Measurements from ENCODE around the gene MS4A14.

GRCh38 chr11:60367896-60368295, 28.4 kb upstream of the MS4A14 start:
- no peak for TF ChIP-seq POLR2A (IDR thresholded peaks at IDR 0.05; ENCODE audit: low read depth, low read length)
- no peak for TF ChIP-seq CTCF (conservative IDR thresholded peaks at IDR 0.05; ENCODE audit: low read depth, low read length)
- TF ChIP-seq RCOR1 (IDR thresholded peaks at IDR 0.05; ENCODE audit: insufficient replicate concordance, low read length): no peak
- no peak for TF ChIP-seq MAZ (IDR thresholded peaks at IDR 0.05; ENCODE audit: borderline replicate concordance, low read depth, low read length)
- no peak for TF ChIP-seq RAD21 (IDR thresholded peaks at IDR 0.05; ENCODE audit: low read length)
- TF ChIP-seq MXI1 (IDR thresholded peaks at IDR 0.05; ENCODE audit: borderline replicate concordance, low read depth, low read length): no peak
- TF ChIP-seq NFE2L2 (IDR thresholded peaks at IDR 0.05; ENCODE audit: low read depth, low read length): no peak
- TF ChIP-seq MAFK (IDR thresholded peaks at IDR 0.05; ENCODE audit: low read depth, low read length): no peak
- TF ChIP-seq SMC3 (IDR thresholded peaks at IDR 0.05; ENCODE audit: low read depth, low read length): no peak
- TF ChIP-seq ELK1 (IDR thresholded peaks at IDR 0.05; ENCODE audit: borderline replicate concordance, low read depth, low read length): no peak
- TF ChIP-seq USF2 (IDR thresholded peaks at IDR 0.05; ENCODE audit: low read depth, low read length): no peak
- no peak for TF ChIP-seq RFX5 (IDR thresholded peaks at IDR 0.05; ENCODE audit: low read depth, low read length)
- no peak for TF ChIP-seq BHLHE40 (IDR thresholded peaks at IDR 0.05; ENCODE audit: low read depth, low read length)
- no peak for TF ChIP-seq CEBPB (IDR thresholded peaks at IDR 0.05; ENCODE audit: low read depth, low read length)

Measured in IMR-90 (cell line).